H1 (cell line): Measurements from ENCODE around the gene CD8B2. TPM values are rescaled to one million over a fixed set of nuclear protein-coding genes. Genes with fewer than 3 reads are reported as not detected.
"Not testable (repeated sequence)": the region's sequence is repeated elsewhere in the genome, so short reads cannot be mapped to it uniquely, and the experiment has no call there.

Experiments
- CTCF ChIA-PET: fragments of 300-600 bp; sonication (Branson Sonifier 250); formaldehyde crosslinking; loops from one replicate; lab custom pipeline; 2021; ENCODE audit not compliant: partially characterized antibody; lab: Charles Lee
- POLR2A ChIA-PET: fragments of 300-600 bp; sonication (Branson Sonifier 250); formaldehyde crosslinking; loops from one replicate; lab custom pipeline; 2021; ENCODE audit warnings: inconsistent platforms; ENCODE audit not compliant: partially characterized antibody; lab: Charles Lee
- DNase-seq, 2 experiments: peaks; one replicate each; pipeline versions ENCODE4 v3.0.0 to v3.0.0-alpha.2; 2010 to 2022; ENCODE audit warnings: low spot score in 2 of 2, low read depth in 1 of 2, mixed read lengths in 1 of 2
- FAIRE-seq: peaks from 2 replicates; lab custom pipeline; 2011; peaks lifted over from hg19 to GRCh38; lab: Jason Lieb, UNC
- H2AFZ ChIP-seq: 2 replicates; pipeline ENCODE4 v1.8.1; 2012; ENCODE audit warnings: low read length, inconsistent platforms
- H2AK5ac ChIP-seq: 2 replicates; pipeline ENCODE4 v1.6.1; 2013; ENCODE audit warnings: low read depth, low read length
- H2BK120ac ChIP-seq: replicated peaks from 2 replicates; pipeline ENCODE3; 2013; ENCODE audit warnings: low read depth, low read length, inconsistent platforms
- H2BK12ac ChIP-seq: 2 replicates; pipeline ENCODE4 v1.6.1; 2013; ENCODE audit warnings: low read depth, low read length
- H2BK15ac ChIP-seq: 2 replicates; pipeline ENCODE4 v1.6.1; 2013; ENCODE audit warnings: low read length
- H2BK20ac ChIP-seq: 2 replicates; pipeline ENCODE4 v1.6.1; 2013; ENCODE audit warnings: low read length
- H2BK5ac ChIP-seq: 2 replicates; pipeline ENCODE4 v1.6.1; 2013; ENCODE audit warnings: low read depth, low read length
- H3K14ac ChIP-seq: 2 replicates; pipeline ENCODE4 v1.6.1; 2013; ENCODE audit warnings: inconsistent platforms; ENCODE audit not compliant: insufficient read length
- H3K18ac ChIP-seq: 2 replicates; pipeline ENCODE4 v1.6.1; 2013; ENCODE audit warnings: low read length; ENCODE audit errors: extremely low read depth
- H3K23ac ChIP-seq: 2 replicates; pipeline ENCODE4 v1.6.1; 2013; ENCODE audit warnings: inconsistent platforms; ENCODE audit not compliant: insufficient read length
- H3K23me2 ChIP-seq: 2 replicates; pipeline ENCODE4 v1.6.1; 2013; ENCODE audit warnings: low read depth, low read length
- H3K27ac ChIP-seq: 2 replicates; pipeline ENCODE4 v1.6.1; 2011; ENCODE audit warnings: low read depth, low read length, inconsistent platforms
- H3K27me3 ChIP-seq, 4 experiments: replicated peaks in 1 of 4; 1 replicate in 1 of 4; 2 replicates in 3 of 4; pipeline versions ENCODE4 v1.6.1 to v1.8.1; 2011 to 2013; ENCODE audit warnings: low read length in 3 of 4, mild to moderate bottlenecking in 3 of 4, inconsistent platforms in 2 of 4, mixed read lengths in 2 of 4, moderate library complexity in 1 of 4; ENCODE audit not compliant: control insufficient read depth in 3 of 4, insufficient read depth in 3 of 4; ENCODE audit errors: extremely low read depth in 1 of 4
- H3K36me3 ChIP-seq, 4 experiments: 2 replicates each; pipeline versions ENCODE4 v1.6.1 to v1.8.1; 2011 to 2013; ENCODE audit warnings: mild to moderate bottlenecking in 4 of 4, low read length in 3 of 4, moderate library complexity in 2 of 4, control low read depth in 1 of 4, inconsistent platforms in 1 of 4; ENCODE audit not compliant: insufficient read depth in 4 of 4, control insufficient read depth in 2 of 4
- H3K4ac ChIP-seq: replicated peaks from 2 replicates; pipeline ENCODE3; 2013; ENCODE audit warnings: low read length, low read depth, mixed read lengths, inconsistent platforms; ENCODE audit not compliant: insufficient read length
- H3K4me1 ChIP-seq, 4 experiments: replicated peaks in 1 of 4; 1 replicate in 1 of 4; 2 replicates in 3 of 4; pipeline versions ENCODE4 v1.6.1 to v1.8.1; 2011 to 2013; ENCODE audit warnings: low read length in 3 of 4, inconsistent platforms in 2 of 4, mixed read lengths in 1 of 4; ENCODE audit not compliant: insufficient read depth in 4 of 4, control insufficient read depth in 3 of 4
- H3K4me2 ChIP-seq, 2 experiments: 2 replicates each; pipeline versions ENCODE4 v1.6.1 to v1.8.1; 2011 to 2013; ENCODE audit warnings: low read depth in 2 of 2, low read length in 2 of 2, control low read depth in 1 of 2, inconsistent platforms in 1 of 2, mild to moderate bottlenecking in 1 of 2; ENCODE audit not compliant: insufficient read depth in 1 of 2
- H3K4me3 ChIP-seq, 4 experiments: fragments of 200-600, 300-600 bp in 1 of 4; sonication (generic), shearing (Covaris generic), sonication (Bioruptor Twin) in 1 of 4; 2 replicates each; pipeline versions ENCODE4 v1.5.1 to v1.8.1; 2011 to 2016; ENCODE audit warnings: low read length in 4 of 4, low read depth in 3 of 4, control low read depth in 2 of 4, inconsistent platforms in 2 of 4, mild to moderate bottlenecking in 2 of 4, mixed read lengths in 1 of 4, moderate library complexity in 1 of 4; ENCODE audit not compliant: insufficient read depth in 2 of 4; ENCODE audit errors: extremely low read depth in 1 of 4
- H3K56ac ChIP-seq: replicated peaks from 2 replicates; pipeline ENCODE3; 2013; ENCODE audit warnings: low read depth, mild to moderate bottlenecking, mixed read lengths, low read length, inconsistent platforms; ENCODE audit not compliant: insufficient read length
- H3K79me1 ChIP-seq: 2 replicates; pipeline ENCODE4 v1.6.1; 2013; ENCODE audit warnings: low read depth, low read length, control low read depth
- H3K79me2 ChIP-seq, 2 experiments: 2 replicates each; pipeline versions ENCODE4 v1.6.1 to v1.8.1; 2012 to 2013; ENCODE audit warnings: low read length in 2 of 2, mild to moderate bottlenecking in 2 of 2, inconsistent platforms in 1 of 2; ENCODE audit not compliant: insufficient read depth in 2 of 2, control insufficient read depth in 1 of 2
- H3K9ac ChIP-seq, 4 experiments: replicated peaks in 1 of 4; 1 replicate in 1 of 4; 2 replicates in 3 of 4; pipeline versions ENCODE4 v1.6.1 to v1.8.1; 2011 to 2013; ENCODE audit warnings: low read depth in 3 of 4, low read length in 3 of 4, control low read depth in 2 of 4, mild to moderate bottlenecking in 2 of 4, moderate library complexity in 2 of 4, inconsistent platforms in 1 of 4; ENCODE audit errors: extremely low read depth in 1 of 4
- H3K9me3 ChIP-seq, 2 experiments: 2 replicates each; pipeline versions ENCODE4 v1.6.1 to v1.8.1; 2012 to 2013; ENCODE audit warnings: mild to moderate bottlenecking in 2 of 2, moderate library complexity in 2 of 2, control low read depth in 1 of 2, inconsistent platforms in 1 of 2, low read depth in 1 of 2, low read length in 1 of 2, mixed read lengths in 1 of 2; ENCODE audit not compliant: insufficient read depth in 2 of 2
- H4K20me1 ChIP-seq, 2 experiments: replicated peaks in 1 of 2; 2 replicates each; pipeline versions ENCODE3 to v1.8.1; 2011 to 2013; ENCODE audit warnings: inconsistent platforms in 2 of 2, low read length in 2 of 2, mild to moderate bottlenecking in 1 of 2; ENCODE audit not compliant: insufficient read depth in 2 of 2, control insufficient read depth in 1 of 2
- H4K5ac ChIP-seq: 2 replicates; pipeline ENCODE4 v1.6.1; 2013; ENCODE audit warnings: low read length, low read depth, mixed read lengths, inconsistent platforms; ENCODE audit not compliant: insufficient read length
- H4K8ac ChIP-seq: 2 replicates; pipeline ENCODE4 v1.8.0; 2013; ENCODE audit warnings: mild to moderate bottlenecking, moderate library complexity, low read length, inconsistent platforms; ENCODE audit not compliant: insufficient read depth; ENCODE audit errors: extremely low read depth
- H4K91ac ChIP-seq: replicated peaks from 2 replicates; pipeline ENCODE3; 2013; ENCODE audit warnings: low read length, mixed read lengths, inconsistent platforms; ENCODE audit not compliant: insufficient read length
- WGBS, 2 experiments: shearing (Covaris generic) in 1 of 2; methylation state at CpG; one replicate each; pipeline versions ENCODE4 v1.1.6 to v1.1.7; 2013 to 2015; ENCODE audit warnings: low lambda C conversion rate in 2 of 2, mixed read lengths in 2 of 2, inconsistent platforms in 1 of 2, low coverage in 1 of 2, missing lambda C conversion rate in 1 of 2; ENCODE audit not compliant: insufficient replicate concordance in 2 of 2, insufficient coverage in 1 of 2, insufficient read length in 1 of 2; ENCODE audit errors: extremely low coverage in 1 of 2, missing lambda C conversion rate in 1 of 2; 5-methylcytosine and 5-hydroxymethylcytosine counted together
- polyA plus RNA-seq, 7 experiments: library from polyadenylated mRNA; depleted of rRNA in 3 of 7; stranded (reverse) in 5 of 7; unstranded in 2 of 7; fragments of >200 nt in 5 of 7; fragments of 200-250 nt in 2 of 7; gene quantifications; 1 replicate in 5 of 7; 2 replicates in 1 of 7; 4 replicates in 1 of 7; pipeline versions ENCODE4 v1.2.1 to v1.2.3, GENCODE V29; 2011 to 2013; ENCODE audit warnings: missing spikeins in 2 of 7, mixed read lengths in 2 of 7
- total RNA-seq: library from RNA; stranded (reverse); fragmentation: NEBNext Ultra II Directional; extraction: Animal tissue kit (Norgen Biotek cat#: 25700); gene quantifications from 2 replicates; pipeline ENCODE4 v1.2.1, GENCODE V29; 2021

The CD8B2 gene
- total and polyA plus RNA-seq, 2 of the 8 experiments (the other 6 are each of a cell fraction or from before 2014, with no cell fraction given): 0.03 TPM; not detected in 1

DNA sequence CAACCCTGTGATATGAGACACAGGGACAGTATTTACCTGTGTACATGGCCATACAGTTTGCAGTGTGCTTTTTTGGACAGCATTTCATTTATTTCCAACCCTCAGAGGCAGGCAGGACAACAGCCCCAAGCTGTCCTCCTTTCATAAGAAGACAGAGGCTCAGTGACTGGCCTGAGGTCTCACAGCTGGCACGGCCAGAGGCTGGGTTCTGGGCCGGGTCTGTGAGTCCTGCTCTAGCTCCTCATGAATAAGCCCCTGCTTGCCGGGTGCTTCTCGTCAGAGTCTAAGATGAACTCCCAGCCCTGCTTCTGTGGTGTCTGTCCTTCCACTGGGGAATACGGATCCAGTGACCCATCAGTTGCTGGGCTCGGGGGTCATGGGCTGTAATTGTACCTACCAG, 2.5 kb downstream of the CD8B2 start:
- H3K18ac ChIP-seq, H3K27ac ChIP-seq, H4K20me1 ChIP-seq, H3K4ac ChIP-seq, H3K79me1 ChIP-seq, H3K23ac ChIP-seq, H3K9me3 ChIP-seq, H3K56ac ChIP-seq, H3K9ac ChIP-seq, H3K4me2 ChIP-seq, H3K4me3 ChIP-seq, H4K5ac ChIP-seq, DNase-seq, H3K14ac ChIP-seq, H2BK5ac ChIP-seq, H2BK20ac ChIP-seq, H2BK15ac ChIP-seq, H3K79me2 ChIP-seq, H4K8ac ChIP-seq, H4K91ac ChIP-seq, POLR2A ChIA-PET, FAIRE-seq, H3K23me2 ChIP-seq, H2BK12ac ChIP-seq, H3K36me3 ChIP-seq, H2AFZ ChIP-seq, H3K4me1 ChIP-seq, H2AK5ac ChIP-seq, H2BK120ac ChIP-seq, CTCF ChIA-PET: not testable (repeated sequence)
- 86% methylated on average over 6 of the region's 6 CpGs; no CpG with 5 or more reads in 1 of the 2 experiments for WGBS, 2 experiments
- peaks cover 2 to 16% (median 7%) of the 10 kb centered on the region in 4 experiments; a peak in 6 of 7 replicates for H3K27me3 ChIP-seq

DNA sequence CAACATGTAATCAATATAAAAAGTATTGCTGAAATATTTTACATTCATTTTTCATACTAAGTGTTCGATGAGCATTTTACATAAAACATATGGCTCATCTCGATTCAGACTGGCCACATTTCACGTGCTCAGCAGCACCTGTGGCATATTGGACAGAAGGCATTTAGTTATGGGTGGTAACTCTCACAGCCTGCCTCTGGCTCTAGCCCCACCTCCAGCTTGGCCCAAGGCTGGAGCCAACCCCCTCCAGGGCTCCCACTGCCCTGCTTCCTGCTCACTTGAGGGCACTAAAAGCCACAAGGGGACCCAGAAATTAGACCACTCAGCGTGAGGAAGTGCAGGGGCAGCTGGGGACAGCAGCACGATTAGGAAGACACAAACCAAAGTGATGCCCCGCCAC, 5.2 kb downstream of the CD8B2 start:
- H3K79me2 ChIP-seq, H3K27ac ChIP-seq, POLR2A ChIA-PET, H2BK12ac ChIP-seq, H4K20me1 ChIP-seq, H3K4me1 ChIP-seq, FAIRE-seq, H3K14ac ChIP-seq, H3K9me3 ChIP-seq, H4K8ac ChIP-seq, H4K5ac ChIP-seq, H2AK5ac ChIP-seq, H2BK120ac ChIP-seq, H3K23me2 ChIP-seq, H3K18ac ChIP-seq, H3K36me3 ChIP-seq, H3K4me2 ChIP-seq, H2BK15ac ChIP-seq, H3K27me3 ChIP-seq, H3K23ac ChIP-seq, DNase-seq, H3K79me1 ChIP-seq, H4K91ac ChIP-seq, CTCF ChIA-PET, H2BK20ac ChIP-seq, H3K9ac ChIP-seq, H3K4ac ChIP-seq, H3K4me3 ChIP-seq, H2BK5ac ChIP-seq, H3K56ac ChIP-seq, H2AFZ ChIP-seq: not testable (repeated sequence)
- WGBS, 2 experiments: 87% methylated on average over 3 of the region's 6 CpGs; no CpG with 5 or more reads in 1 of the 2 experiments
